H1 (cell line): ENCODE data around the gene COL27A1. TPM values are rescaled to one million over a fixed set of nuclear protein-coding genes. Genes with fewer than 3 reads are reported as not detected.

Experiments used
- CTCF ChIA-PET: fragments of 300-600 bp; sonication (Branson Sonifier 250); formaldehyde crosslinking; loops from one replicate; lab custom pipeline; 2021; ENCODE audit not compliant: partially characterized antibody; lab: Charles Lee
- POLR2A ChIA-PET: fragments of 300-600 bp; sonication (Branson Sonifier 250); formaldehyde crosslinking; loops from one replicate; lab custom pipeline; 2021; ENCODE audit warnings: inconsistent platforms; ENCODE audit not compliant: partially characterized antibody; lab: Charles Lee
- DNase-seq, 2 experiments: peaks; one replicate each; pipeline versions ENCODE4 v3.0.0 to v3.0.0-alpha.2; 2010 to 2022; ENCODE audit warnings: low spot score in 2 of 2, low read depth in 1 of 2, mixed read lengths in 1 of 2
- FAIRE-seq: peaks from 2 replicates; lab custom pipeline; 2011; peaks lifted over from hg19 to GRCh38; lab: Jason Lieb, UNC
- H2AFZ ChIP-seq: 2 replicates; pipeline ENCODE4 v1.8.1; 2012; ENCODE audit warnings: low read length, inconsistent platforms
- H2AK5ac ChIP-seq: 2 replicates; pipeline ENCODE4 v1.6.1; 2013; ENCODE audit warnings: low read depth, low read length
- H2BK120ac ChIP-seq: replicated peaks from 2 replicates; pipeline ENCODE3; 2013; ENCODE audit warnings: low read depth, low read length, inconsistent platforms
- H2BK12ac ChIP-seq: 2 replicates; pipeline ENCODE4 v1.6.1; 2013; ENCODE audit warnings: low read depth, low read length
- H2BK15ac ChIP-seq: 2 replicates; pipeline ENCODE4 v1.6.1; 2013; ENCODE audit warnings: low read length
- H2BK20ac ChIP-seq: 2 replicates; pipeline ENCODE4 v1.6.1; 2013; ENCODE audit warnings: low read length
- H2BK5ac ChIP-seq: 2 replicates; pipeline ENCODE4 v1.6.1; 2013; ENCODE audit warnings: low read depth, low read length
- H3K14ac ChIP-seq: 2 replicates; pipeline ENCODE4 v1.6.1; 2013; ENCODE audit warnings: inconsistent platforms; ENCODE audit not compliant: insufficient read length
- H3K18ac ChIP-seq: 2 replicates; pipeline ENCODE4 v1.6.1; 2013; ENCODE audit warnings: low read length; ENCODE audit errors: extremely low read depth
- H3K23ac ChIP-seq: 2 replicates; pipeline ENCODE4 v1.6.1; 2013; ENCODE audit warnings: inconsistent platforms; ENCODE audit not compliant: insufficient read length
- H3K23me2 ChIP-seq: 2 replicates; pipeline ENCODE4 v1.6.1; 2013; ENCODE audit warnings: low read depth, low read length
- H3K27ac ChIP-seq: 2 replicates; pipeline ENCODE4 v1.6.1; 2011; ENCODE audit warnings: low read depth, low read length, inconsistent platforms
- H3K27me3 ChIP-seq, 4 experiments: replicated peaks in 1 of 4; 1 replicate in 1 of 4; 2 replicates in 3 of 4; pipeline versions ENCODE4 v1.6.1 to v1.8.1; 2011 to 2013; ENCODE audit warnings: low read length in 3 of 4, mild to moderate bottlenecking in 3 of 4, inconsistent platforms in 2 of 4, mixed read lengths in 2 of 4, moderate library complexity in 1 of 4; ENCODE audit not compliant: control insufficient read depth in 3 of 4, insufficient read depth in 3 of 4; ENCODE audit errors: extremely low read depth in 1 of 4
- H3K36me3 ChIP-seq, 4 experiments: 2 replicates each; pipeline versions ENCODE4 v1.6.1 to v1.8.1; 2011 to 2013; ENCODE audit warnings: mild to moderate bottlenecking in 4 of 4, low read length in 3 of 4, moderate library complexity in 2 of 4, control low read depth in 1 of 4, inconsistent platforms in 1 of 4; ENCODE audit not compliant: insufficient read depth in 4 of 4, control insufficient read depth in 2 of 4
- H3K4ac ChIP-seq: replicated peaks from 2 replicates; pipeline ENCODE3; 2013; ENCODE audit warnings: low read length, low read depth, mixed read lengths, inconsistent platforms; ENCODE audit not compliant: insufficient read length
- H3K4me1 ChIP-seq, 4 experiments: replicated peaks in 1 of 4; 1 replicate in 1 of 4; 2 replicates in 3 of 4; pipeline versions ENCODE4 v1.6.1 to v1.8.1; 2011 to 2013; ENCODE audit warnings: low read length in 3 of 4, inconsistent platforms in 2 of 4, mixed read lengths in 1 of 4; ENCODE audit not compliant: insufficient read depth in 4 of 4, control insufficient read depth in 3 of 4
- H3K4me2 ChIP-seq, 2 experiments: 2 replicates each; pipeline versions ENCODE4 v1.6.1 to v1.8.1; 2011 to 2013; ENCODE audit warnings: low read depth in 2 of 2, low read length in 2 of 2, control low read depth in 1 of 2, inconsistent platforms in 1 of 2, mild to moderate bottlenecking in 1 of 2; ENCODE audit not compliant: insufficient read depth in 1 of 2
- H3K4me3 ChIP-seq, 4 experiments: fragments of 200-600, 300-600 bp in 1 of 4; sonication (generic), shearing (Covaris generic), sonication (Bioruptor Twin) in 1 of 4; 2 replicates each; pipeline versions ENCODE4 v1.5.1 to v1.8.1; 2011 to 2016; ENCODE audit warnings: low read length in 4 of 4, low read depth in 3 of 4, control low read depth in 2 of 4, inconsistent platforms in 2 of 4, mild to moderate bottlenecking in 2 of 4, mixed read lengths in 1 of 4, moderate library complexity in 1 of 4; ENCODE audit not compliant: insufficient read depth in 2 of 4; ENCODE audit errors: extremely low read depth in 1 of 4
- H3K56ac ChIP-seq: replicated peaks from 2 replicates; pipeline ENCODE3; 2013; ENCODE audit warnings: low read depth, mild to moderate bottlenecking, mixed read lengths, low read length, inconsistent platforms; ENCODE audit not compliant: insufficient read length
- H3K79me1 ChIP-seq: 2 replicates; pipeline ENCODE4 v1.6.1; 2013; ENCODE audit warnings: low read depth, low read length, control low read depth
- H3K79me2 ChIP-seq, 2 experiments: 2 replicates each; pipeline versions ENCODE4 v1.6.1 to v1.8.1; 2012 to 2013; ENCODE audit warnings: low read length in 2 of 2, mild to moderate bottlenecking in 2 of 2, inconsistent platforms in 1 of 2; ENCODE audit not compliant: insufficient read depth in 2 of 2, control insufficient read depth in 1 of 2
- H3K9ac ChIP-seq, 4 experiments: replicated peaks in 1 of 4; 1 replicate in 1 of 4; 2 replicates in 3 of 4; pipeline versions ENCODE4 v1.6.1 to v1.8.1; 2011 to 2013; ENCODE audit warnings: low read depth in 3 of 4, low read length in 3 of 4, control low read depth in 2 of 4, mild to moderate bottlenecking in 2 of 4, moderate library complexity in 2 of 4, inconsistent platforms in 1 of 4; ENCODE audit errors: extremely low read depth in 1 of 4
- H3K9me3 ChIP-seq, 2 experiments: 2 replicates each; pipeline versions ENCODE4 v1.6.1 to v1.8.1; 2012 to 2013; ENCODE audit warnings: mild to moderate bottlenecking in 2 of 2, moderate library complexity in 2 of 2, control low read depth in 1 of 2, inconsistent platforms in 1 of 2, low read depth in 1 of 2, low read length in 1 of 2, mixed read lengths in 1 of 2; ENCODE audit not compliant: insufficient read depth in 2 of 2
- H4K20me1 ChIP-seq, 2 experiments: replicated peaks in 1 of 2; 2 replicates each; pipeline versions ENCODE3 to v1.8.1; 2011 to 2013; ENCODE audit warnings: inconsistent platforms in 2 of 2, low read length in 2 of 2, mild to moderate bottlenecking in 1 of 2; ENCODE audit not compliant: insufficient read depth in 2 of 2, control insufficient read depth in 1 of 2
- H4K5ac ChIP-seq: 2 replicates; pipeline ENCODE4 v1.6.1; 2013; ENCODE audit warnings: low read length, low read depth, mixed read lengths, inconsistent platforms; ENCODE audit not compliant: insufficient read length
- H4K8ac ChIP-seq: 2 replicates; pipeline ENCODE4 v1.8.0; 2013; ENCODE audit warnings: mild to moderate bottlenecking, moderate library complexity, low read length, inconsistent platforms; ENCODE audit not compliant: insufficient read depth; ENCODE audit errors: extremely low read depth
- H4K91ac ChIP-seq: replicated peaks from 2 replicates; pipeline ENCODE3; 2013; ENCODE audit warnings: low read length, mixed read lengths, inconsistent platforms; ENCODE audit not compliant: insufficient read length
- BCL11A ChIP-seq, 2 experiments: IDR thresholded peaks; one replicate each; pipeline ENCODE4 v1.6.1; 2011; ENCODE audit warnings: low read depth in 2 of 2, low read length in 2 of 2, mild to moderate bottlenecking in 2 of 2
- CTBP2 ChIP-seq: IDR thresholded peaks from 2 replicates; pipeline ENCODE4 v1.7.0; 2011; ENCODE audit warnings: borderline replicate concordance, mild to moderate bottlenecking, moderate library complexity, mixed read lengths, low read length; ENCODE audit not compliant: insufficient read depth, insufficient read length
- GABPA ChIP-seq: IDR thresholded peaks from 2 replicates; pipeline ENCODE4 v1.6.1; 2011; ENCODE audit warnings: mild to moderate bottlenecking, low read length, moderate library complexity, borderline replicate concordance; ENCODE audit not compliant: insufficient read depth
- HDAC6 ChIP-seq: IDR thresholded peaks from one replicate; pipeline ENCODE4 v1.7.1; 2012; ENCODE audit warnings: low read depth, mild to moderate bottlenecking, inconsistent platforms, low read length, moderate library complexity
- JUND ChIP-seq: IDR thresholded peaks from 2 replicates; pipeline ENCODE4 v1.6.1; 2011; ENCODE audit warnings: mild to moderate bottlenecking, improper control_type of control experiment, low read length
- MAFK ChIP-seq: IDR thresholded peaks from 2 replicates; pipeline ENCODE4 v1.6.1; 2012; ENCODE audit warnings: low read depth, mild to moderate bottlenecking, improper control_type of control experiment, low read length
- RAD21 ChIP-seq, 2 experiments: IDR thresholded peaks in 1 of 2; conservative IDR thresholded peaks in 1 of 2; 2 replicates each; pipeline ENCODE4 v1.6.1; 2011; ENCODE audit warnings: low read depth in 2 of 2, low read length in 2 of 2, improper control_type of control experiment in 1 of 2, inconsistent platforms in 1 of 2, mild to moderate bottlenecking in 1 of 2, moderate library complexity in 1 of 2
- RFX5 ChIP-seq: IDR thresholded peaks from 2 replicates; pipeline ENCODE4 v1.6.1; 2011; ENCODE audit warnings: low read depth, low read length, improper control_type of control experiment, borderline replicate concordance
- SRF ChIP-seq: IDR thresholded peaks from 2 replicates; pipeline ENCODE4 v1.6.1; 2011; ENCODE audit warnings: mild to moderate bottlenecking, low read depth, low read length, moderate library complexity
- SUZ12 ChIP-seq: fragments of 200-600 bp; sonication (generic); IDR thresholded peaks from 2 replicates; pipeline ENCODE4 v1.6.1; 2012; ENCODE audit warnings: mild to moderate bottlenecking, inconsistent platforms, low read length, moderate library complexity, mixed read lengths
- ZNF274 ChIP-seq: IDR thresholded peaks from 2 replicates; pipeline ENCODE4 v1.7.0; 2012; ENCODE audit warnings: low read length, borderline replicate concordance; ENCODE audit errors: extremely low read depth
- WGBS, 2 experiments: shearing (Covaris generic) in 1 of 2; methylation state at CpG; one replicate each; pipeline versions ENCODE4 v1.1.6 to v1.1.7; 2013 to 2015; ENCODE audit warnings: low lambda C conversion rate in 2 of 2, mixed read lengths in 2 of 2, inconsistent platforms in 1 of 2, low coverage in 1 of 2, missing lambda C conversion rate in 1 of 2; ENCODE audit not compliant: insufficient replicate concordance in 2 of 2, insufficient coverage in 1 of 2, insufficient read length in 1 of 2; ENCODE audit errors: extremely low coverage in 1 of 2, missing lambda C conversion rate in 1 of 2; 5-methylcytosine and 5-hydroxymethylcytosine counted together
- polyA plus RNA-seq, 7 experiments: library from polyadenylated mRNA; depleted of rRNA in 3 of 7; stranded (reverse) in 5 of 7; unstranded in 2 of 7; fragments of >200 nt in 5 of 7; fragments of 200-250 nt in 2 of 7; gene quantifications; 1 replicate in 5 of 7; 2 replicates in 1 of 7; 4 replicates in 1 of 7; pipeline versions ENCODE4 v1.2.1 to v1.2.3, GENCODE V29; 2011 to 2013; ENCODE audit warnings: missing spikeins in 2 of 7, mixed read lengths in 2 of 7
- total RNA-seq: library from RNA; stranded (reverse); fragmentation: NEBNext Ultra II Directional; extraction: Animal tissue kit (Norgen Biotek cat#: 25700); gene quantifications from 2 replicates; pipeline ENCODE4 v1.2.1, GENCODE V29; 2021

Gene COL27A1
- total and polyA plus RNA-seq, 2 of the 8 experiments (the other 6 are each of a cell fraction or from before 2014, with no cell fraction given) = 15.1 to 22.8 TPM

GRCh38 chr9:114270120-114270975, 115.0 kb downstream of the COL27A1 start:
- no peak overlapping the region for H3K9ac ChIP-seq
- WGBS, 2 experiments = 76% methylated on average over 7 of the region's 8 CpGs; no CpG with 5 or more reads in 1 of the 2 experiments
- no peak overlapping the region for H2AFZ ChIP-seq
- H2BK15ac ChIP-seq = no peak overlapping the region
- no peak overlapping the region for H3K4me3 ChIP-seq
- H3K9me3 ChIP-seq = no peaks in the 10 kb centered on the region
- H3K23ac ChIP-seq = no peak overlapping the region
- no peak overlapping the region for H2BK20ac ChIP-seq
- no peaks in the 10 kb centered on the region for H3K36me3 ChIP-seq
- H3K14ac ChIP-seq = no peak overlapping the region
- H3K4me2 ChIP-seq = no peak overlapping the region
- no peaks in the 10 kb centered on the region for H3K79me1 ChIP-seq
- peaks cover 0 to 3% of the 10 kb centered on the region in 2 experiments for H4K20me1 ChIP-seq
- ChIA-PET POLR2A (interaction anchor here (0.7 to 1.0 kb wide), 2 partner anchors 50 to 162 kb away, joined by 3 to 4 read pairs; no protein-coding TSS in a partner anchor), CTCF (interaction anchor here (1.1 to 17.3 kb wide), 29 partner anchors 8 to 191 kb away, joined by 3 to 206 read pairs (median 6); partner anchors contain the start of genes COL27A1 and KIF12)
- H3K27me3 ChIP-seq = no peaks in the 10 kb centered on the region
- no peak overlapping the region for H2BK12ac ChIP-seq
- no peak overlapping the region for H4K8ac ChIP-seq
- H3K18ac ChIP-seq = no peak overlapping the region
- H2BK5ac ChIP-seq = no peak overlapping the region
- no peak overlapping the region for H2AK5ac ChIP-seq
- FAIRE-seq (no peak), DNase-seq (no peak)
- H4K91ac ChIP-seq = no peak overlapping the region
- H3K4ac ChIP-seq = no peak overlapping the region
- H3K79me2 ChIP-seq = no peaks in the 10 kb centered on the region
- H3K4me1 ChIP-seq = no peaks in the 10 kb centered on the region
- no peak overlapping the region for H3K27ac ChIP-seq
- H3K56ac ChIP-seq = no peak overlapping the region
- H4K5ac ChIP-seq = no peak overlapping the region
- H2BK120ac ChIP-seq = no peak overlapping the region
- H3K23me2 ChIP-seq = no peaks in the 10 kb centered on the region
- TF ChIP-seq JUND (no peak), SRF (no peak), CTBP2 (no peak), BCL11A (IDR thresholded peaks at IDR 0.05; ENCODE audit: low read depth in 2 of 2, low read length in 2 of 2) (no peak), RAD21 (IDR thresholded peaks at IDR 0.05 in 1 of 2, conservative IDR thresholded peaks at IDR 0.05 in 1 of 2; ENCODE audit: low read depth in 2 of 2, low read length in 2 of 2) (no peak), HDAC6 (no peak), RFX5 (no peak), ZNF274 (no peak), GABPA (no peak), SUZ12 (no peak), MAFK (no peak)
